PC-9 (cell line): Measurements from ENCODE around the gene MTG1. TPM values are rescaled to one million over a fixed set of nuclear protein-coding genes. Genes with fewer than 3 reads are reported as not detected.

Experiments
- BruUV-seq: library from RNA; stranded (reverse); fragments of 400-500 nt; replicated peaks from 2 replicates; lab custom pipeline; 2021; lab: Mats Ljungman, UMichigan
- CTCF ChIA-PET: fragments of 300-600 bp; sonication (Branson Sonifier 250); formaldehyde crosslinking; loops from one replicate; lab custom pipeline; 2022; ENCODE audit warnings: antibody characterized with exemption; lab: Charles Lee
- POLR2A ChIA-PET: fragments of 300-600 bp; sonication (Branson Sonifier 250); formaldehyde crosslinking; loops from one replicate; lab custom pipeline; 2022; ENCODE audit warnings: antibody characterized with exemption; ENCODE audit not compliant: unreplicated experiment; lab: Charles Lee
- DNase-seq, 2 experiments: peaks; one replicate each; pipeline versions ENCODE4 v3.0.0 to v3.0.0-alpha.2; 2015 to 2022; ENCODE audit warnings: mixed read lengths in 1 of 2
- H2AFZ ChIP-seq: fragments of 200-600 bp; sonication (generic); 2 replicates; pipeline ENCODE4 v1.8.1; 2017; ENCODE audit warnings: antibody characterized with exemption
- H3F3A ChIP-seq: fragments of 200-600 bp; sonication (generic); 2 replicates; pipeline ENCODE4 v1.8.1; 2017; ENCODE audit warnings: antibody characterized with exemption, mild to moderate bottlenecking, low read depth; ENCODE audit not compliant: insufficient read depth
- H3K27ac ChIP-seq: fragments of 200-600 bp; sonication (generic); 2 replicates; pipeline ENCODE4 v1.6.1; 2016; ENCODE audit warnings: mixed run types
- H3K27me3 ChIP-seq: fragments of 200-600 bp; sonication (generic); 2 replicates; pipeline ENCODE4 v1.6.1; 2016; ENCODE audit warnings: low read depth, mixed run types; ENCODE audit not compliant: insufficient read depth
- H3K36me3 ChIP-seq: fragments of 200-600 bp; sonication (generic); 2 replicates; pipeline ENCODE4 v1.6.1; 2016; ENCODE audit warnings: low read depth, mixed run types
- H3K4me1 ChIP-seq: fragments of 200-600 bp; sonication (generic); replicated peaks from 2 replicates; pipeline ENCODE4 v1.6.1; 2016; ENCODE audit warnings: mixed run types; ENCODE audit not compliant: insufficient read depth
- H3K4me2 ChIP-seq: fragments of 200-600 bp; sonication (generic); 2 replicates; pipeline ENCODE4 v1.6.1; 2017; ENCODE audit warnings: mixed run types
- H3K4me3 ChIP-seq: fragments of 200-600 bp; sonication (generic); 2 replicates; pipeline ENCODE4 v1.6.1; 2016; ENCODE audit warnings: mixed run types
- H3K79me2 ChIP-seq: fragments of 200-600 bp; sonication (generic); 2 replicates; pipeline ENCODE4 v1.6.1; 2017; ENCODE audit warnings: low read depth, mixed run types
- H3K9me2 ChIP-seq: fragments of 200-600 bp; sonication (generic); 2 replicates; pipeline ENCODE4 v1.8.1; 2017; ENCODE audit warnings: mild to moderate bottlenecking; ENCODE audit not compliant: insufficient read depth
- H3K9me3 ChIP-seq: fragments of 200-600 bp; sonication (generic); 2 replicates; pipeline ENCODE4 v1.8.1; 2016; ENCODE audit warnings: low read depth; ENCODE audit not compliant: insufficient read depth
- H4K20me1 ChIP-seq: fragments of 200-600 bp; sonication (generic); 2 replicates; pipeline ENCODE4 v1.8.1; 2017; ENCODE audit not compliant: insufficient read depth
- EZH2 ChIP-seq: fragments of 200-600 bp; sonication (generic); IDR thresholded peaks from 2 replicates; pipeline ENCODE4 v1.8.0; 2017; ENCODE audit warnings: antibody characterized with exemption, low read depth
- intact Hi-C: fragments of 100-400 bp; cut with micrococcal nuclease; formaldehyde crosslinking; loops from one replicate; pipeline ENCODE4 v1.10.0; 2022; ENCODE audit not compliant: unreplicated experiment
- total RNA-seq: library from RNA; stranded (reverse); gene quantifications from 2 replicates; pipeline ENCODE4 v1.2.3, GENCODE V29; 2021
- TF ChIP-seq, protein P1 (sequence below): fragments of 200-600 bp; sonication (generic); conservative IDR thresholded peaks from 2 replicates; pipeline ENCODE4 v1.6.1; 2017; ENCODE audit warnings: mixed run types, antibody characterized with exemption, mild to moderate bottlenecking, moderate library complexity

Gene MTG1
- total RNA-seq, 1 experiment from 2014 or later, result 33.0 TPM

DNA sequence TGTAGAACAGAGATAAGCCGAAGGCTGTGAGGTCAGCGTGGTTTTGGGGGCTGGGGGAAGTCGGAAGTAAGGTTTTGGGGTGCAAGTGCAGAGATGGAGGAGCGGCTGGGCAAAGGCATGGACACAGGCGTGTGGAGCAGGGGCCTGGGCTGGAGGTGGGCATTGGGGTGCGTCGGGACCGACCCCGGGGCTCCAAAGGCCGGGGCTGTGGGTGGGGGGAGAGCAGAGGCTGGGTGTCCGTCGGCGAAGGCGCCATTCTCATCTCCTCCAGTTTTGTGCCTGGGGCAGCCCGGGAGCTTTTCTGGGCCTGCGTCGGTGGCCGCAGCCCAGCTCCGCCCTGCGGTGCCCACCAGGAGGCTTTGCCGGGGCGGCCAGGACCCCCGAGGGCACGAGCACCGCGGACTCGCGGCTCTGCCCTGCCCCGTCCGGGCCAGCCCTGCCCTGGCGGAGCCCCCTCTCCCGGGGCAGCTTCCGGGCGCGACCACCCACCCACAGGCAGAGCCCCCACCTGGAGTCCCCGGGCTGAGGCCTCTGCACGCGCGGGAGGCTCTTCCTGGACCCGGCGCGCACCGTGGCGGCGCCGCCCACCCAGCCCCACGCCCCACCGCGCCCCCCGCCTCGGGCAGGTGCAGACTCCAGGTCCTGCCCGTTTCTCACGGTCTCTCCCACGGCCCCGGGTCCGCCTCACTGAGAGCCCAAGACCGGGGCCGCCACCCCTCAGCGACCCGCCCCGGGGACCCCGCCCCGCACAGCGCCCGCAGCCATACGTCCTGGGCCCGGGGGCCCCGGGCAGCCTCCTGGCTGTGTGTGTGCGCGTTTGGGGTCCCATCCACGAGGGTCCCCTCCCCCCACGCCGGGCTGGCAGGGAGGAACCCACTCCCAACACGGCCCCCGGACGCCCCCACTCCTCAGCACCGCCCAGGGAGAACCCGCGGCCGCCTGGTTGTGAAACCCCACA lies 52.1 kb downstream of the MTG1 start:
- Histone ChIP-seq H3K79me2 (no peaks in the 10 kb centered on the region), H3K9me3 (no peaks in the 10 kb centered on the region), H3F3A (no peaks in the 10 kb centered on the region), H3K27ac (no peak overlapping the region), H3K36me3 (no peaks in the 10 kb centered on the region), H3K4me1 (no peaks in the 10 kb centered on the region), H3K4me3 (no peak overlapping the region), H2AFZ (no peak overlapping the region), H3K4me2 (no peak overlapping the region), H4K20me1 (no peaks in the 10 kb centered on the region), H3K9me2 (no peaks in the 10 kb centered on the region), H3K27me3 (no peaks in the 10 kb centered on the region)
- POLR2A ChIA-PET, result no interaction called here
- DNase-seq, result no peak
- CTCF ChIA-PET, result no interaction called here
- intact Hi-C loops, result no loop called here
- no TSS peak for BruUV-seq
- TF ChIP-seq, protein P1, sequence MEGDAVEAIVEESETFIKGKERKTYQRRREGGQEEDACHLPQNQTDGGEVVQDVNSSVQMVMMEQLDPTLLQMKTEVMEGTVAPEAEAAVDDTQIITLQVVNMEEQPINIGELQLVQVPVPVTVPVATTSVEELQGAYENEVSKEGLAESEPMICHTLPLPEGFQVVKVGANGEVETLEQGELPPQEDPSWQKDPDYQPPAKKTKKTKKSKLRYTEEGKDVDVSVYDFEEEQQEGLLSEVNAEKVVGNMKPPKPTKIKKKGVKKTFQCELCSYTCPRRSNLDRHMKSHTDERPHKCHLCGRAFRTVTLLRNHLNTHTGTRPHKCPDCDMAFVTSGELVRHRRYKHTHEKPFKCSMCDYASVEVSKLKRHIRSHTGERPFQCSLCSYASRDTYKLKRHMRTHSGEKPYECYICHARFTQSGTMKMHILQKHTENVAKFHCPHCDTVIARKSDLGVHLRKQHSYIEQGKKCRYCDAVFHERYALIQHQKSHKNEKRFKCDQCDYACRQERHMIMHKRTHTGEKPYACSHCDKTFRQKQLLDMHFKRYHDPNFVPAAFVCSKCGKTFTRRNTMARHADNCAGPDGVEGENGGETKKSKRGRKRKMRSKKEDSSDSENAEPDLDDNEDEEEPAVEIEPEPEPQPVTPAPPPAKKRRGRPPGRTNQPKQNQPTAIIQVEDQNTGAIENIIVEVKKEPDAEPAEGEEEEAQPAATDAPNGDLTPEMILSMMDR, result no peak
- TF ChIP-seq EZH2, result no peak

DNA sequence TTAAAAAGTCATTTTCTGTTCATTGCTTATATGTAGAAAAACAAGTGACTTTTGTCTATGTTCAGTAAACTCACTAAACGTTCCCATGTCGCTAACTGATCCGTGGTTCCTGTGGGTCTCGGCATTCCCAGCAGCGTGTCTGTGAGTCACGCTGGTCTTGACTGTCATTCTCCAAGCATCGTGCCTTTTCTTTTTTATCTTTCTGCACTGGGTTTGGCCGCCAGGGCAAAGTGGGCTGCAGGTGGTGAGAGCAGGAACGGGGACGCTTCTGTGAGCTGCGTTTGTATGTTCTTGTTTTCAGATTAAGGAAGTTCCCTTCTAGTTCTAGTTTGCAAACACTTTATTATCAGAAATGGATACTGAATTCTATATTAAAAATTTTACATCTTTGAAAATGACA lies 53.0 kb downstream of the MTG1 start:
- Histone ChIP-seq H3K9me2 (no peaks in the 10 kb centered on the region), H3K4me2 (no peak overlapping the region), H2AFZ (no peak overlapping the region), H3K4me3 (no peak overlapping the region), H3K79me2 (no peaks in the 10 kb centered on the region), H3K36me3 (no peaks in the 10 kb centered on the region), H3K4me1 (no peaks in the 10 kb centered on the region), H3F3A (no peaks in the 10 kb centered on the region), H3K9me3 (no peaks in the 10 kb centered on the region), H3K27me3 (no peaks in the 10 kb centered on the region), H4K20me1 (no peaks in the 10 kb centered on the region), H3K27ac (no peak overlapping the region)
- intact Hi-C loops, result no loop called here
- CTCF ChIA-PET, result no interaction called here
- DNase-seq, result no peak
- no TSS peak for BruUV-seq
- TF ChIP-seq, protein P1, result no peak
- no peak for TF ChIP-seq EZH2
- POLR2A ChIA-PET, result no interaction called here

DNA sequence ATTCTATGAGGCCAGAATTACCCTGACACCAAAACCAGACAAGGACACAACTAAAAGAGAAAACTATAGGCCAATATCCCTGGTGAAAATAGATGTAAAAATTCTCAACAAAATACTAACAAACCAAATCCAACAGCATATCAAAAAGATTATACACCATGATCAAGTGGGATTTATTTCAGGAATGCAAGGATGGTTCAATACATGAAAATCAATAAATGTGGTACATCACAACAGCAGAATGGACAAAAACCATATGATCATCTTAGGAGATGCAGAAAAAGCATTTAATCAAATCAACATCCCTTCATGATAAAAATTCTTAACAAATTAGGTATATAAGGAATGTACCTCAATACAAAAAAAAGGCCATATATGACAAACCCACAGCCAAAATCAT lies 54.2 kb downstream of the MTG1 start:
- Histone ChIP-seq H3K4me1 (no peaks in the 10 kb centered on the region), H3K4me3 (no peak overlapping the region), H3F3A (no peaks in the 10 kb centered on the region), H2AFZ (no peak overlapping the region), H3K27ac (no peak overlapping the region), H3K36me3 (no peaks in the 10 kb centered on the region), H3K9me3 (no peaks in the 10 kb centered on the region), H3K27me3 (no peaks in the 10 kb centered on the region), H3K79me2 (no peaks in the 10 kb centered on the region), H4K20me1 (no peaks in the 10 kb centered on the region), H3K9me2 (no peaks in the 10 kb centered on the region), H3K4me2 (no peak overlapping the region)
- POLR2A ChIA-PET, result no interaction called here
- CTCF ChIA-PET, result no interaction called here
- TF ChIP-seq, protein P1, result no peak
- BruUV-seq, result no TSS peak
- intact Hi-C loops, result no loop called here
- no peak for DNase-seq
